B cell (primary cell): ENCODE measurements around the gene DHX8. TPM values are rescaled to one million over a fixed set of nuclear protein-coding genes. Genes with fewer than 3 reads are reported as not detected.
"Not testable (repeated sequence)": the region's sequence is repeated elsewhere in the genome, so short reads cannot be mapped to it uniquely, and the experiment has no call there.

Experiments used
- ATAC-seq: fragments of 200-7000 bp; cut with Tn5 transposase; one replicate; pipeline ENCODE4 v1.10.0; 2021; ENCODE audit warnings: low read depth, mild to moderate bottlenecking, moderate number of reproducible peaks, moderate library complexity
- CTCF ChIA-PET: fragments of 350-600 bp; sonication (Branson Sonifier 250); formaldehyde crosslinking; loops from one replicate; lab custom pipeline; 2021; ENCODE audit warnings: antibody characterized with exemption, inconsistent platforms; lab: Charles Lee
- POLR2A ChIA-PET: fragments of 350-600 bp; sonication (Branson Sonifier 250); formaldehyde crosslinking; loops from one replicate; lab custom pipeline; 2021; ENCODE audit warnings: antibody characterized with exemption; lab: Charles Lee
- DNase-seq: peaks from one replicate; pipeline ENCODE4 v3.0.0; 2013
- H2AFZ ChIP-seq: 2 replicates; pipeline ENCODE4 v1.6.1; 2012; ENCODE audit warnings: mild to moderate bottlenecking, low read depth, low read length; ENCODE audit not compliant: insufficient read depth, poor library complexity, severe bottlenecking
- H3K27ac ChIP-seq, 2 donors: 1 replicate in 1 of 2; 2 replicates in 1 of 2; pipeline ENCODE4 v1.5.1; 2012 to 2013; ENCODE audit warnings: low read length in 2 of 2, mild to moderate bottlenecking in 2 of 2, moderate library complexity in 1 of 2
- H3K27me3 ChIP-seq, 4 experiments: fragments of 200-600 bp in 1 of 4; sonication (generic) in 1 of 4; replicated peaks in 1 of 4; 1 replicate in 2 of 4; 2 replicates in 2 of 4; pipeline versions ENCODE4 v1.6.1 to v1.7.0; 2013 to 2016; ENCODE audit warnings: low read length in 3 of 4, mild to moderate bottlenecking in 2 of 4, mixed read lengths in 1 of 4, moderate library complexity in 1 of 4; ENCODE audit not compliant: insufficient read depth in 4 of 4, control insufficient read depth in 3 of 4; ENCODE audit errors: control extremely low read depth in 1 of 4
- H3K36me3 ChIP-seq, 2 experiments: replicated peaks in 1 of 2; 1 replicate in 1 of 2; 2 replicates in 1 of 2; pipeline versions ENCODE4 v1.6.1 to v1.7.1; 2013; ENCODE audit warnings: low read length in 1 of 2; ENCODE audit not compliant: insufficient read depth in 2 of 2, control insufficient read depth in 1 of 2; ENCODE audit errors: control extremely low read depth in 1 of 2, extremely low read depth in 1 of 2
- H3K4me1 ChIP-seq, 2 donors: fragments of 200-600 bp in 1 of 2; sonication (generic) in 1 of 2; 1 replicate in 1 of 2; 2 replicates in 1 of 2; pipeline versions ENCODE4 v1.5.1 to v1.6.1; 2013 to 2017; ENCODE audit warnings: low read length in 2 of 2; ENCODE audit not compliant: control insufficient read depth in 2 of 2, insufficient read depth in 2 of 2
- H3K4me2 ChIP-seq: replicated peaks from 2 replicates; pipeline ENCODE3; 2012; ENCODE audit warnings: mild to moderate bottlenecking, low read depth, low read length; ENCODE audit not compliant: poor library complexity, severe bottlenecking
- H3K4me3 ChIP-seq, 5 experiments: fragments of 200-600 bp in 1 of 5; sonication (generic) in 1 of 5; 1 replicate in 3 of 5; 2 replicates in 2 of 5; pipeline versions ENCODE4 v1.5.1 to v1.7.0; 2011 to 2016; ENCODE audit warnings: low read length in 4 of 5, mild to moderate bottlenecking in 4 of 5, low read depth in 2 of 5, control low read depth in 1 of 5, moderate library complexity in 1 of 5; ENCODE audit not compliant: insufficient read depth in 1 of 5; ENCODE audit errors: control extremely low read depth in 1 of 5, extremely low read depth in 1 of 5
- H3K79me2 ChIP-seq: fragments of 200-600 bp; sonication (generic); one replicate; pipeline ENCODE4 v1.6.0; 2016; ENCODE audit warnings: low read length; ENCODE audit not compliant: control insufficient read depth, insufficient read depth
- H3K9ac ChIP-seq: fragments of 200-600 bp; sonication (generic); 2 replicates; pipeline ENCODE4 v1.6.1; 2017; ENCODE audit warnings: mild to moderate bottlenecking, low read length, moderate library complexity
- H3K9me3 ChIP-seq, 3 donors: one replicate each; pipeline versions ENCODE4 v1.6.1 to v1.7.1; 2013; ENCODE audit warnings: low read length in 2 of 3; ENCODE audit not compliant: control insufficient read depth in 2 of 3, insufficient read depth in 1 of 3; ENCODE audit errors: control extremely low read depth in 1 of 3
- H4K20me1 ChIP-seq: 2 replicates; pipeline ENCODE4 v1.6.0; 2012; ENCODE audit warnings: mild to moderate bottlenecking, low read length; ENCODE audit not compliant: insufficient read depth, control insufficient read depth, poor library complexity, severe bottlenecking
- H3K27ac Mint-ChIP-seq: one replicate; pipeline ENCODE4 v1.8.0; 2021; ENCODE audit warnings: mixed read lengths
- H3K27me3 Mint-ChIP-seq: one replicate; pipeline ENCODE4 v1.8.0; 2021; ENCODE audit warnings: mixed read lengths
- H3K4me1 Mint-ChIP-seq: one replicate; pipeline ENCODE4 v1.8.0; 2021; ENCODE audit warnings: mixed read lengths
- H3K4me3 Mint-ChIP-seq: one replicate; pipeline ENCODE4 v1.8.0; 2021; ENCODE audit warnings: mixed read lengths
- H3K9me3 Mint-ChIP-seq: one replicate; pipeline ENCODE4 v1.8.0; 2022; ENCODE audit warnings: mixed read lengths; ENCODE audit not compliant: insufficient read depth
- CTCF ChIP-seq: fragments of 200-600 bp; IDR thresholded peaks from one replicate; pipeline ENCODE4 v1.8.0; 2022; ENCODE audit warnings: antibody characterized with exemption, mild to moderate bottlenecking
- WGBS: methylation state at CpG from one replicate; pipeline ENCODE4 v1.1.5; 2013; ENCODE audit warnings: missing lambda C conversion rate; ENCODE audit not compliant: insufficient coverage; 5-methylcytosine and 5-hydroxymethylcytosine counted together
- intact Hi-C: fragments of 100-400 bp; cut with micrococcal nuclease; formaldehyde crosslinking; loops from one replicate; pipeline ENCODE4 v1.10.0; 2022
- polyA plus RNA-seq: library from polyadenylated mRNA; depleted of rRNA; stranded (reverse); fragments of >200 nt; gene quantifications from 2 replicates; pipeline ENCODE4 v1.2.3, GENCODE V29; 2012
- total RNA-seq, 2 donors: library from RNA; stranded (reverse); fragments of 120-200 nt in 1 of 2; gene quantifications; 1 replicate in 1 of 2; 2 replicates in 1 of 2; pipeline versions ENCODE4 v1.2.3 to v1.2.4, GENCODE V29; 2013 to 2022

DHX8 gene
- total and polyA plus RNA-seq, 2 donors (not counting 1 experiment from before 2014, with no cell fraction given) = 17.9 to 63.3 TPM

- WGBS = 87% methylated on average over 4 of the region's 8 CpGs
- H3K4me3 Mint-ChIP-seq = no peak overlapping the region
- Histone ChIP-seq H3K4me2 (no peak overlapping the region), H2AFZ (no peak overlapping the region), H3K79me2 (no peaks in the 10 kb centered on the region), H3K27ac (no peak overlapping the region), H3K4me1 (no peaks in the 10 kb centered on the region), H3K9ac (no peak overlapping the region), H3K9me3 (no peaks in the 10 kb centered on the region), H3K36me3 (no peaks in the 10 kb centered on the region), H3K27me3 (peaks cover 0 to 9% (median 2%) of the 10 kb centered on the region in 4 experiments), H4K20me1 (no peaks in the 10 kb centered on the region), H3K4me3 (no peak overlapping the region)
- H3K4me1 Mint-ChIP-seq = no peaks in the 10 kb centered on the region
- H3K27me3 Mint-ChIP-seq = peaks cover 18% of the 10 kb centered on the region
- no peak overlapping the region for H3K27ac Mint-ChIP-seq
- intact Hi-C loops = no loop called here
- DNase-seq (no peak), ATAC-seq (no peak)
- CTCF ChIA-PET = no interaction called here
- H3K9me3 Mint-ChIP-seq = no peaks in the 10 kb centered on the region
- POLR2A ChIA-PET = no interaction called here
- TF ChIP-seq CTCF = no peak
Measured at GRCh38 chr17:43449470-43450248, 34.1 kb upstream of the DHX8 start.

DNA sequence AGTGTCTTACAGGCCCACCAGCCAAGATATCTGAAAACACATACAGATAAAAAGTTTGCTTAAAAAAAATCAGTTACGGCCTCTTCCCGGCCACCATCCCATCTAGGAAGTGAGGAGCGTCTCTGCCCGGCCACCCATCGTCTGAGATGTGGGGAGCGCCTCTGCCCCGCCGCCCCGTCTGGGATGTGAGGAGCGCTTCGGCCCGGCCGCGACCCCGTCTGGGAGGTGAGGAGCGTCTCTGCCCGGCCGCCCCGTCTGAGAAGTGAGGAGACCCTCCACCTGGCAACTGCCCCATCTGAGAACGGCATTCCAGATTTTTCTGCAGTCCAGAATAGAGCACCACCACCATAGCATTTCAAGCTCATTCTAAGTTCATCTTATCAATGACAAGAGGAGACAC is 33.0 kb upstream of the DHX8 start:
- peaks cover 22% of the 10 kb centered on the region for H3K27me3 Mint-ChIP-seq
- intact Hi-C loops, H3K79me2 ChIP-seq, H3K27ac ChIP-seq, ATAC-seq, H2AFZ ChIP-seq, POLR2A ChIA-PET, H3K27me3 ChIP-seq, H3K4me2 ChIP-seq, H3K9ac ChIP-seq, H3K4me3 ChIP-seq, DNase-seq, H3K4me1 ChIP-seq, CTCF ChIA-PET, H3K4me1 Mint-ChIP-seq, H3K36me3 ChIP-seq, H3K9me3 Mint-ChIP-seq, H4K20me1 ChIP-seq, H3K4me3 Mint-ChIP-seq, H3K27ac Mint-ChIP-seq, H3K9me3 ChIP-seq: not testable (repeated sequence)
- WGBS = 98% methylated on average over 9 of the region's 20 CpGs

DNA sequence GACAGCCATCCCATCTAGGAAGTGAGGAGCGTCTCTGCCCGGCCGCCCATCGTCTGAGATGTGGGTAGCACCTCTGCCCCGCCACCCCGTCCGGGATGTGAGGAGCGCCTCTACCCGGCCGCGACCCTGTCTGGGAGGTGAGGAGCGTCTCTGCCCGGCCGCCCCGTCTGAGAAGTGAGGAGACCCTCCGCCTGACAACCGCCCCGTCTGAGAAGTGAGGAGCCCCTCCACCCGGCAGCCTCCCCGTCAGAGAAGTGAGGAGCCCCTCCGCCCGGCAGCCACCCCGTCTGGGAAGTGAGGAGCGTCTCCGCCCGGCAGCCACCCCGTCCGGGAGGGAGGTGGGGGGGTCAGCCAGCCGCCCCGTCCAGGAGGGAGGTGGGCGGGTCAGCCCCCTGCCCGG is 32.0 kb upstream of the DHX8 start:
- H3K27ac ChIP-seq, intact Hi-C loops, H2AFZ ChIP-seq, H3K9me3 Mint-ChIP-seq, H3K4me2 ChIP-seq, H3K36me3 ChIP-seq, H3K9me3 ChIP-seq, DNase-seq, H3K4me3 Mint-ChIP-seq, H3K4me3 ChIP-seq, H3K79me2 ChIP-seq, H3K27me3 ChIP-seq, ATAC-seq, H4K20me1 ChIP-seq, H3K27ac Mint-ChIP-seq, H3K4me1 Mint-ChIP-seq, H3K4me1 ChIP-seq, H3K9ac ChIP-seq, CTCF ChIA-PET, POLR2A ChIA-PET: not testable (repeated sequence)
- 98% methylated on average over 29 of the region's 32 CpGs for WGBS
- H3K27me3 Mint-ChIP-seq = peaks cover 26% of the 10 kb centered on the region
